ELF-1 (cell line): ENCODE results near the gene ADK.
"Not testable (repeated sequence)": the region's sequence is repeated elsewhere in the genome, so short reads cannot be mapped to it uniquely, and the experiment has no call there.

Experiments
- DNase-seq: peaks from one replicate; pipeline ENCODE4 v3.0.0-alpha.2; 2016; ENCODE audit warnings: low read depth, low spot score

ADK gene

DNA sequence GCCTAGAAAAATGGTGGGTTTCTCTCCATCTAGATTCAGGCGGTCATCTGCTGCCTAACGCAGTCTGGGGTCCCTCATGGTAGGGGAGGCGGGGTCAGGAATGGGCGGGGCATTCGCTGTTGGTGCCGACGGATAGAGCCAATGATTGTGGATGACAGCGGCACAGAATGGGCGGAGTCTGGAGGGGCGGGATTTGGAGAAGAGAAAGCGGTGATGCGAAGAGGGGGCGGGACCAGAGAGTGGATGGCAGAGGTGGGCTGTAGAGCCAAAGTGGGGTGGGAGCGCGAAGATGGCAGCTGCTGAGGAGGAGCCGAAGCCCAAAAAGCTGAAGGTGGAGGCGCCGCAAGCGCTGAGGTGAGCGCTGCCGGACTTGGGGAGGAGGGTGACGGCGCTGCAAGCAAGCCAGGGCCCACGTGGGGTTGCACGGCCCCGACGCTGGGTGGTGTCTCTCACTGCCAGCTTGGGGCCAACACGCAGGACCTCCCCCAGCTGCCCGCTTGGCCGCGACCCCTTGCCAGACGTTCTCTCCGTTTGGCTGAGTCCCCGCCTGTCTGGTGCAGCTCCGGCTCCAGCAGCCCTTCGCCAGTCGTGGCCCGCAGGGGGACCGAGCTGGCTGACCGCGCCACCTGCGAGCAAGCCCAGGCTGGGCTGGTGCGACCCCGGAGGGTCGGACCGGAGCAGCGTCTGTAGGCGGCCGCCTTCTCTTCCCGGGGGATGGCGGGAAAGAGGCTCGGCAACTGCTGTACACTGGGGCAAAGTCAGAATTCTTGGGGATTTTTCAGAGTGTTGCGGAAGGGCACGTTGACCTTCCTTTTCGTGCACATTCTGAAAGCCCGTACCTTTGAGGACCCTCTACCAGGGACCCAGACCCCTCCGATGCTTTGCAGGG is at the start of gene ADK:
Gene ADK, plus strand, starts transcription at position 232 of the 889 bp plus-strand sequence. Its CDS starts 58 bp downstream, at position 290.
- peak; percentile 99 for DNase-seq

DNA sequence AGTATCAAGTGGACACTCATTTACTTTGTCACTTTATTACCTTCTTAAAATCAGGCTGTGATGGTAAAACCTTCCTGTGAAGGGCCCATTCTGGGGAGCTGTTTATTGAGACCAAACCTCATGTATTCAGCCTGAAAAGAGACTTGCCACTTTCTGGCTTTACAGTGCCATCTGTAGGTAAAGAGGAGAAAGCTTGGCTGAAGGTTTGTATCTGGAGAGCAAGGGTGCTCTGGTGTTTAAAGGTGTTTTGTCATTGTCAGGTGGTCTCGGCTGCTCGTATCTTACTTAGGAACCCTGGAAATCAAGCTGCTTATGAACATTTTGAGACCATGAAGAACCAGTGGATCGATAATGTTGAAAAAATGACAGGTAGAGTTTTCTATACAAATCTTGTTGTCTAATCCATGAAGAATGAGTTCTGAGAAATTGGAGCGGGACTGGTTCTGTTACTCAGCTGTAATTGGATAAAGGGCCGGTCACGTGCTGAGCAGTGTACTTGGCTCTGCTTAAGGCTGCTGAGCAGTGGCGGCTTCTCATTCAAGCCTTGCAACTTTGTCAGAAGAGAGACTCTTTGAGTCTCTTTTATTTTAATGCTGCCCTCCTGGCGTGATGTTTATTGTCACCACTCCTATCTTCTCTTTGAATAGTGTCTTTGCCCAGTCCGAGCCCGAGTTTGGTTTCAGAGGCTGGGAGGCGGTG is 47.3 kb upstream of the ADK start:
- DNase-seq, result peak; percentile 25

DNA sequence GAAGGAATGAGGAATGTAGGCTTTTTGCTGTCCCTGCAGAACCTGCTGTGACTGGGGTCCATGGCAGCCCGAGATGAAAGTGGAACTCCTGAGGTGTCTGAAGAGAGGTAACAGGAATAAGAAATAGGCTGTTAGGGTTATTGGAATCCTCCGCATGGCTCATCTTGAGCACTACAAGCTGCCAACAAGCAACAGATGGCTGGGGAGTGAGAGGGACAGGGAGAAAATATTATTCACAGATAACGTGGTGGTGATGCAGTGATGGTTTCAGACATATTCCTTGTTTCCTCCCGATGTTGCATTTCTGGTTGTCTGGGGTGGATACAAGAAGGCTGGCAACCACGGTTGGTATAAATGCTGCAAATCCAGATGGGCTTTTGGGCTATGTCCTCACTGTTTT is 46.5 kb upstream of the ADK start:
- no peak for DNase-seq

DNA sequence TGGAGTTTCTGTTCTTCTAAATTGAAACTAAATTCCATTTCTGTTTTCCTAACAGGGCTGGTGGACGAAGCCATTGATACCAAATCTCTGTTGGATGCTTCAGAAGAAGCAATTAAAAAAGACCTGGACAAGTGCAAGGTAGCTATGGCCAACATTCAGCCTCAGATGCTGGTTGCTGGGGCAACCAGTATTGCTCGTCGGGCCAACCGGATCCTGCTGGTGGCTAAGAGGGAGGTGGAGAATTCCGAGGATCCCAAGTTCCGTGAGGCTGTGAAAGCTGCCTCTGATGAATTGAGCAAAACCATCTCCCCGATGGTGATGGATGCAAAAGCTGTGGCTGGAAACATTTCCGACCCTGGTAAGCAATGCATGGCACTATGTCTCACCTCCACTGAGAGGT is 46.0 kb upstream of the ADK start:
- DNase-seq, result no peak

DNA sequence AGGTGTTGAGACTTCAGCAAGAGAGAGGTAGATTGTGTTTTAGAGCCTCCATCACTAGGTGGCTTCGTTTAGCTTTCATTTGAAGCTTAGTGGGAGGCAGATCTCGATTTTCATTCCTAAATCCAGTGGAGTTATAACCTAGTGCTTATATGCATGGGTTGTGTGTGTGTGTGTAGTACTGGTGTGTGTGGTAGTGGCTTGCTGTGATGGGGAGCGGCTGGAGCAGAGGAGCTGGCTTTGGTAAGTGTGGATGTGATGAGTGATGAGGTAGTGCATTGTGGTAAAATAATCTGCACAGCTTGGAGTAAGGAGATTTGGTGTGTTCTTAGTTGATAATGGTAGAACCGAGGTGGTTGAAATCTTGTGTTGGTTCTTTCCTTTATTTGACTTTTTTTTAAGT is 43.6 kb upstream of the ADK start:
- DNase-seq, result no peak

DNA sequence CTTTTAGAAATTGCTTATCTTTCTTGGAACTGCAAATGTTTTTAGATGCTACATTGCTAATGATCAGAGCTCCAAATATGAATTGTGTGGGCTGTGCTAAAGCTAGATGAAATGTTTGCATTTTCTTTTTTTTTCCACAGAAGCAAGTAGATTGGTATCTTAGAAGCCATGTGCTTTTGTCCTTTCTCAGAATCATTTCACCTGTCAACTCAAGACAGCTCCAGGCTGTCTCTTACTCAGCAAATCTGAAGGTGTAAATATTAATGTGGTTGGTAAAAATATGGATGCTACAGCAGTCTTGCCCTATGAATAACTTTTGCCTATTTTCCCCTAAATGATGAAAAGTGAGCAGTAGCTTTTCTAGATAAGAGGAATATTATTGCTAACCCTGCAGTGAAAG is 41.6 kb upstream of the ADK start:
- DNase-seq, result no peak

DNA sequence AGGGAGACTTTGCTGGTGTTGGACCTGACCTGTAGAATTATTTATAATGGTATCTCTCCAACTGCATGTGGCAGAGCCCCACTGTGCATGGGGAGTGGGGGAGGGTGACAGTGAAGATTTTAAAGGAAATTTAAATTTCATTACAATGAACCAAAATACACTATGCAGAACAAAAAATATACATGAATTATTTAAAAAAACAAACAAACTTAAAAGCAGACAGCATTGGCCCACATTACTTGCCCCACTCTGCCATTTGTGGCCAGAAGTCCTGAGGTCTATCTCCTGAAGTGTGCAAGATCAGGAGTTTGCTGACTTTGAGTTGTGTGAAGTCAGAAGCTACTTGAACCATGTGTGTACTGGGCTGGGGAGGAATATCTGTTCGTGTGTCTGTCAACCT is 40.9 kb upstream of the ADK start:
- DNase-seq, result no peak

DNA sequence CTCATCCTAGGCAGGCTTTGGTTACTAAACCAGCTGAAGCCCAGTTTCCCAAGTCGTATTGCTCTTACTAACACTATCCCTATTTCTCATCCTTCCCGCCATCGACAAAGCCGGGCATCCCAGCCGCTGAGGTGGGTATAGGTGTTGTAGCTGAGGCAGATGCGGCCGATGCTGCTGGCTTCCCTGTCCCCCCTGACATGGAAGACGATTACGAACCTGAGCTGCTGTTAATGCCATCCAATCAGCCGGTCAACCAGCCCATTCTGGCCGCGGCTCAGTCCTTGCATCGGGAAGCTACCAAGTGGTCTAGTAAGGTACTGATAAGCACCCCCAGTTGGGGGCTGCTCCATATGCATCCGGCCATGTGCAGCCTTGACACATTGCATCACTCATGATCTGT is 39.2 kb upstream of the ADK start:
- no peak for DNase-seq

DNA sequence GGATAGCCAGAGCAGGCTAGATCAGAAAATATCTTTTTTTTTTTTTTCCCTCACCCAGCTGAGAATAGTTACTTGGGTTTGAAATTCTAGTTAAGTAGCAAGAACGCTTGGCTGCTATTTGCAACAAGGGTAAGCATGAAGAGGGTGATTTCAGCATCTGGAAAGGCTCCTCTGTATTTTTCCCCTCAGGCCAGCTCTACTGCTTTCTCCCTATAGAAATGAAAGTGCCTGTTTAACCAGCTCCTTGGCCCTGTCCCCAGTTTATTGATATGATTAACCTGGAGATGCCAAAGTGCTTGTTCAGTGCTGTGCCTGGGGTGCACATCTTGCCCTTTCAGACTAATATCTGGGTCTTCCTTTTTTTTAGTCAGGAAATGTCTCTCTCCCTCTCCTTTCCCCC is 37.5 kb upstream of the ADK start:
- DNase-seq, result no peak

DNA sequence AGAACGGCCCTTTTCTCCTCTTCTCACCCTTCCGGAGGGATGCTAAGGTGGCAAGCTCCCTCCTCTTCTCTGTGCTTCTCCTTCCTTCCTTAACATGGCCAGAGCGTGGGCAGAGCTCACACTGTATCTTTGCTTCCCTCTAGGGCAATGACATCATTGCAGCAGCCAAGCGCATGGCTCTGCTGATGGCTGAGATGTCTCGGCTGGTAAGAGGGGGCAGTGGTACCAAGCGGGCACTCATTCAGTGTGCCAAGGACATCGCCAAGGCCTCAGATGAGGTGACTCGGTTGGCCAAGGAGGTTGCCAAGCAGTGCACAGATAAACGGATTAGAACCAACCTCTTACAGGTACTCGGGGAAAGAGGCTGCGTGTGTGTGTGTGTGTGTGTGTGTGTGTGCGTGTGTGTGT is 37.0 kb upstream of the ADK start:
- no peak for DNase-seq

DNA sequence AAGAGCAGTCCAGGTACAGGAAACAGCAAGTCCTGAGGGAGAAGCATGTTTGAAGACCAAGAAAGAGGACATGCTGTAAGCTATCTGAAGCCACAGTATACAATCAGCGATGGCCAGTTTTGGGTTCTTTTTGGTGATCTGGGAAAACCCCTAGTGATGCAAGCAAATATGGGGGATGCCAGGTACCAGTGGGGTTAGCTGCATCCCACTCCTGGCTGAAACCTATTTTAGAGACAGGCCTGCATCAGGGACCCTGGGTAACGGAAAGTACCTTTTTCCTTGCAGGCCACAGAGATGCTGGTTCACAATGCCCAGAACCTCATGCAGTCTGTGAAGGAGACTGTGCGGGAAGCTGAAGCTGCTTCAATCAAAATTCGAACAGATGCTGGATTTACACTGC is 33.3 kb upstream of the ADK start:
- DNase-seq, result no peak

DNA sequence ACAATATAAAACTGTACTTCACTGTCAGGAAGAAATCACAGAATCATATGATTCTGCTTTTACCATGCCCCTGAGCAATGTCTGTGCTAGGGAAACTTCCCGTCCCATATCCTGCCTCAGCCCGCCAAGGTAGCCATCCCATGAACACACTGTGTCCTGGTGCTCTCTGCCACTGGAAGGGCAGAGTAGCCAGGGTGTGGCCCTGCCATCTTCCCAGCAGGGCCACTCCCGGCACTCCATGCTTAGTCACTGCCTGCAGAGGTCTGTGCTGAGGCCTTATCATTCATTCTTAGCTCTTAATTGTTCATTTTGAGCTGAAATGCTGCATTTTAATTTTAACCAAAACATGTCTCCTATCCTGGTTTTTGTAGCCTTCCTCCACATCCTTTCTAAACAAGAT is 32.2 kb upstream of the ADK start:
- DNase-seq, result no peak

DNA sequence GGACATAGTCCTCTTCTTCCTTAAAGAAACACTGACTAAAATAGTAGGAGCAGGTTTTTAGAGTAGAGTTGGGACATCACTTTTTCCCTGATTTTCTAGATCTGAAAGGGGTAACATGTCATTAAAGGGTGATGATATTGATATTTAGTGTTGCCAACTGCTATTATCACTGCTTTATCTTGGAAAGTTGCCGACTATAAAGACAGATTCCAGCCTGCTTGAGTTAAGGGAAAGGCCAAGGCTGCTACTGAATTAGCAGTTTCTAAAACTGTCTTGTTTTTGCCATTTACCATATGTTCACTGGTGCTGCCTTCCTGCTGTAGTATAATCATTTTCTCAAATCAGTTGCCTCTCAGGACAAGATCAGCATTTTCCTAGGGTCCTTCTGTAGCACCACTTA is 30.1 kb upstream of the ADK start:
- DNase-seq, result no peak

DNA sequence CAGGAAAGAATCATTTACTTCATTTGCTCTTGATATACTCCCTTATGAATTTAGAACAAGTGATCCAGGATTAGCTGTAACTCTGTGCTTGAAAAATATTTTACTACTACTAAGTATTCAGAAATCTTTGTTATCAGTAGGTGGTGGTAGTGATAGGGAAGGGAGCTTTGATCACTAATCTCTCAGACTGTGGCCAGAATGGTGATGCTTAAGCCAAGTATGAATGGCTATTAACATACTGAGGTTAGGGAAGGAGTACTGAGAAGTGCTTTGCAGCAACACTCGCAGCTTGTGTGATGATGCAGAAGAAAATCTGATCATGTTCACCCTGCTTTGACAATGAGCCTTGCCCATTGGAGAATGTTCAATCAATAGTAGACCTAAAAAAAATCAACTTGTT is 29.7 kb upstream of the ADK start:
- no peak for DNase-seq

DNA sequence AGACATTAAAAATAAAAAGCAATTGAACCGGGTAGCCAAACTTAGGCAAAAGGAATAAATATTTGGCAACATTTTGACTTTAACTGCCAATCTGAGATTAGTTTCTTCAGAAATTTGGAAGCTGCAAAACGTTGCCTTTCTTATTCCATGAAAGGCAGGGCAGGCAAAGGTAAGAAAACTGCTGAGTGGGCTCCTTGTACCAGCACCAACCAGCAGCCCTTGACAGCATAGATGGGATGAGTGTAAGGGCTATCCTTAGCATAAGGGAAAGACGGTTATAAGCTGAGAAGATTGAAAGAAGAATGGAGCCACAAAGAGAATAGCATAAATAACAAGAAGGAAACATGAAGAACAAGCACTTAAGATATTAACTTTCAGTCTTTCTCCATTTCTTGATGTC is 29.0 kb upstream of the ADK start:
- no peak for DNase-seq

DNA sequence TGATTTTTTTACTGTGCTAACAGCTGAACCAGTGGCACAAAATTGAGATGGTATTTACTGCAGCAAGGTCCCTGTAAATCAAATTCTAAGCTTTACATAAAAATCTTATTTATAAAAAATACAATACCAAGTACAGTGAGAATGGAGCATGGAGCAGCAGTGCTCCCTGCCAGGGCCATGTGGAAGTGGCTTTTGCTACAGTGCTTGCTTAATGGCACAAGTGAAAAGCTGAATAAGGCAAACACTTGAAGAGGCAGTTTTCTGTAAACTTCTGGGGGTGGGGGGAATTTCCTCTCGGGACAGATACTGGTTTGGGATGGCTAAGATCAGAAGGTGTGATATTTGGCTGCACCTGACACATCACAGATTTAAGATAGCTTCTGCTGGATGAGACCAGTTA is 27.9 kb upstream of the ADK start:
- no peak for DNase-seq

DNA sequence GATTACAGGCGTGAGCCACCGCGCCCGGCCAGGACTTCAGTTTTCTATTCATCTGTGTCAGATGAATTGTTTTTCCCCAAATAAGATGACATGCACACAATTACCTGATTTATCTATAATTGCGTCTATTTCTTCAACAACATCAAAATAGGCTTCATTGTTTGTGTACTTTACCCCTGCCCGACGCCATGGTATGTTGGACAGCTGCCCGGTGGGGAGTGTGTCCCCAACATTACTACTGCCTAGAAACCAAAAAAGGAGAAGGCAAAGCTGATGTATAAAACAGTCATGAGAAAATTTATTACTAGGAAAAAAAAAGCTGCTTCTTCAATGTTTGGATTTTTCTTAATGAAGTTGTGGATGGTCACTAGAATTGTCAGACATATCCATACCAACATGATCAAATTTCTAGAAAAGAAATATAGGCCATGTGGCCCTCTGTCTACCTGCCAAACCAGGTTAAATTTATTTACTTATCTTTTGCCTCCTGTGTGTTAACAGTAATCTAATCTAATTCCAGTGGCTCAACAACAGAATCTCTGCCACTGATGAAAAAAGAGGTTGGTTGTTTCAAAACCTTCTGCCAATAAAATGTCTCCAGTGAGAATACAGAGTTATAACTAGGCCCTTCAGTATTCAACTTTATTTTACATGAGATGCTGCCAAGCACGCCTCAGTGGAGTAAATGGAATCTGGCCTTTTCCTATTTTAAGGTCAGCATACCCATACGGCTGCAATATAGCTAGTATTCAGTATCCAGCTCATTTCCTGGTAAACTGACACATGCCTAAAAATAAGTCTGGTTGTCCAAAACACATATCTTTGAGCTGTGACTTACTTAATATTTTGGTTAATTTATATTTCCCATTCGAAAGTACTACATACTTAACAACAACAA is 16.8 kb upstream of the ADK start:
- no peak for DNase-seq

DNA sequence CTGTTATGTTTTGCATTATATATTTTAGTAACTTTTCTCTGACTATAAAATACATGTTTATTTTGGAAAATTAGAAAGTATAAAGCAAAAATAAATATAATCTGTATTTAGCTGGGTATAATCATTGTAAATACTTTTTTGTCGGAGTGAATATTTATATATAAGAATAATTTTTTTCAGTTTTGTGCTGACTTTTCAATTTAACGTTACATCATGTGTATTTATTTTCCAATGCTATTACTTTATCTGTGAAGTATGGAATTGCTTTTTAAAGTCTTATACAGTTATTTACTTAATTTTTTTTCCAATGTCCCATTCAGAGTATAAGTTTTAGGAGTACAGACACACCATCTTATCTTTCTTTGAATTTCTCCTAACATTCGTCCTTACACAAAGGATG is 15.6 kb upstream of the ADK start:
- DNase-seq, result no peak

DNA sequence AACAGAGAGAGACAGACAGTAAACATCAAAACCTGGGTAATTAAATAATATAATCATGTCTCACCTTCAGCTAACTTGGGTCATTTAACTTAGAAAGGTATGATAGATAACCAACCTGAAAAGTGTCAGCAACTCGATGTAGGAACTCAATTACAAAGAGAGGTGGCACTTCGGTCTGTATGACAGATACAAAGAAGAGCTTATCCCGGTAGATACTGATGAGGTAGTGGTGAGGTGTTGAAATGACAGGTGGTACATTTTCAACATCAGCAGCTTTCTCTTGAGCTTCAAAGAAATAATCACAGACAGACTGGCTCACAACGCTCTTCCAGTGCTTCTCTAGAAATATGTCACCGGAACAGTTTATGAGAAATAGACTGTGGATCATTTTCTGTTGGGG is 13.0 kb upstream of the ADK start:
- DNase-seq, result no peak

DNA sequence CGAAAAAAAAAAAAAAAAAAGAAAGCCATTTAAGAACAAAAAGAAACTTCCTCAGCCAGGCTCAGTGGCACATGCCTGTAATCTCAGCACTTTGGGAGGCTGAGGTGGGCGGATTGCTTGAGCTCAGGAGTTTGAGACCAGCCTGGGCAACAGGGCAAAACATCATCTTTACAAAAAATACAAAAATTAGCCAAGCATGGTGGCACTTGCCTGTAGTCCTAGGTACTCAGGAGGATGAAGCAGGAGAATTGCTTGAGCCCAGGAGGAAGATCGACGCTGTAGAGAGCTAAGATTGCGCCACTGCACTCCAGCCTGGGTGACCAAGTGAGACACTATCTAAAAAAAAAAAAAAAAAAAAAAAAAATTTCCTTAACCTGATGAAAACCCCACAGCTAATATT is 12.4 kb upstream of the ADK start:
- DNase-seq, result not testable (repeated sequence)

DNA sequence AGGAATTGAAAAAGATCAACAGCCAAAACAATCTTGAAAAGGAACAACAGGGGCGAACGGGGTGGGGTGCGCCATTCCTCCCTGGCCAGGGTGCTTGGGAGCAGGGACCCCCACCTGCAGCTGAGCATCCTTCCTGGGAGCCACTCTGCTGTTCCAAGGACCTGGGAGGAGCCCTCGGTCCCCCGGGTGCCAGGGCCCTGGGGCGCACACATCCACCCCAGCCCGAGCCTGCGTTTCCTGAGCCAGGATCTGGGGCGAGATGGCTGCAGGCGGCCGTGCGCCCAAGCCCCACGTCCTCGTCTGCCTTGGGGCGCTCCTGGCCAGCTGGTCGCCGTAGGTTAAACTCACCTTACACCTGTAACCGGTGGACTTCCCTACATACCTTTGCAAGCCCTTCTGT is 11.0 kb upstream of the ADK start:
- no peak for DNase-seq

DNA sequence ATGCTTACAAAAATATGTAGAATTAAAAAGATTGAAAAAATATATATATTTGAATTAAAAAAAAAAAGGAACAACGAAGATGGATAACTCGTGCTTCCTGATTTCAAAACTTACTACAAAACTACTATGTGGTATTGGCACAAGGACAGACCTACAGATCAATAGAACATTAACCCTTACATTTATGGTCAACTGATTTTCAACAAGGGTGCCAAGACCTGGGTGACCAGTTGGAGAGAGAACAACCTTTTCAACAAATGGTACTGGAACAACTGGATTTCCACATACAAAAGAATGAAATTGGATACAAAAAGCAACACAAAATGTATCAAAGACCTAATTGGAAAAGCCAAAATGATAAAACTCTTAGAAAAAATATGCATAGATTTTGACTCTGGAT is 10.5 kb upstream of the ADK start:
- DNase-seq, result no peak
